ENCODE results near the gene NLRP7. TPM values are rescaled to one million over a fixed set of nuclear protein-coding genes. Genes with fewer than 3 reads are reported as not detected.

NLRP7 gene
- total and polyA plus RNA-seq, 2 of the 4 experiments (the other 2 are of a cell fraction): not detected

- no peaks in the 10 kb centered on the region for H3K79me1 ChIP-seq (ENCODE audit: low read depth in 1 of 2, low read length in 2 of 2)
- in situ Hi-C loops (cut with MboI; ENCODE audit: low sequenced_read_pairs): no loop called here
- no peak overlapping the region for H2AK9ac ChIP-seq (replicated peaks; ENCODE audit: low read depth, low read length, poor library complexity)
- H2BK120ac ChIP-seq (ENCODE audit: low read depth, low read length): no peak overlapping the region
- intact Hi-C loops (cut with micrococcal nuclease): no loop called here
- no peak overlapping the region for H4K5ac ChIP-seq (ENCODE audit: low read depth, low read length)
- H2AFZ ChIP-seq (replicated peaks; ENCODE audit: low read length, poor library complexity): no peak overlapping the region
- no peak overlapping the region for H2BK5ac ChIP-seq (ENCODE audit: low read depth, low read length, poor library complexity, severe bottlenecking)
- no peak overlapping the region for H3K14ac ChIP-seq (replicated peaks; ENCODE audit: low read depth, low read length)
- no peak overlapping the region for H4K8ac ChIP-seq (ENCODE audit: low read depth in 2 of 2, low read length in 2 of 2)
- H3K9ac ChIP-seq (ENCODE audit: low read depth, low read length): no peak overlapping the region
- dilution Hi-C loops (cut with HindIII; ENCODE audit: low sequenced_read_pairs, unreplicated experiment): no loop called here
- TF ChIP-seq BHLHE40 (IDR thresholded peaks at IDR 0.05; ENCODE audit: low read depth, low read length): no peak
- TF ChIP-seq CHD1 (IDR thresholded peaks at IDR 0.05; ENCODE audit: low read depth, low read length): no peak
- TF ChIP-seq RFX5 (IDR thresholded peaks at IDR 0.05; ENCODE audit: low read depth, low read length): no peak
- TF ChIP-seq RCOR1 (IDR thresholded peaks at IDR 0.05; ENCODE audit: insufficient replicate concordance, low read length): no peak
- no peak for TF ChIP-seq POLR2A (IDR thresholded peaks at IDR 0.05; ENCODE audit: low read depth, low read length)
- no peak for TF ChIP-seq MAFK (IDR thresholded peaks at IDR 0.05; ENCODE audit: low read depth, low read length)
- TF ChIP-seq, protein P1, sequence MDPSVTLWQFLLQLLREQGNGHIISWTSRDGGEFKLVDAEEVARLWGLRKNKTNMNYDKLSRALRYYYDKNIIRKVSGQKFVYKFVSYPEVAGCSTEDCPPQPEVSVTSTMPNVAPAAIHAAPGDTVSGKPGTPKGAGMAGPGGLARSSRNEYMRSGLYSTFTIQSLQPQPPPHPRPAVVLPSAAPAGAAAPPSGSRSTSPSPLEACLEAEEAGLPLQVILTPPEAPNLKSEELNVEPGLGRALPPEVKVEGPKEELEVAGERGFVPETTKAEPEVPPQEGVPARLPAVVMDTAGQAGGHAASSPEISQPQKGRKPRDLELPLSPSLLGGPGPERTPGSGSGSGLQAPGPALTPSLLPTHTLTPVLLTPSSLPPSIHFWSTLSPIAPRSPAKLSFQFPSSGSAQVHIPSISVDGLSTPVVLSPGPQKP (IDR thresholded peaks at IDR 0.05; ENCODE audit: borderline replicate concordance, low read depth, low read length): no peak
- TF ChIP-seq FOS (IDR thresholded peaks at IDR 0.05; ENCODE audit: low read depth, low read length): no peak
- no peak for TF ChIP-seq CEBPB (IDR thresholded peaks at IDR 0.05; ENCODE audit: low read depth, low read length)
- no peak for TF ChIP-seq NFE2L2 (IDR thresholded peaks at IDR 0.05; ENCODE audit: low read depth, low read length)
- no peak for TF ChIP-seq SMC3 (IDR thresholded peaks at IDR 0.05; ENCODE audit: low read depth, low read length)
- no peak for TF ChIP-seq MAZ (IDR thresholded peaks at IDR 0.05; ENCODE audit: borderline replicate concordance, low read depth, low read length)
- no peak overlapping the region for H3K18ac ChIP-seq (ENCODE audit: low read depth, low read length)
- H3K9me1 ChIP-seq (ENCODE audit: insufficient read depth, low read length): no peaks in the 10 kb centered on the region
- H3K56ac ChIP-seq (ENCODE audit: extremely low read depth, insufficient read depth, low read length): no peak overlapping the region
- H2BK20ac ChIP-seq (ENCODE audit: low read depth, low read length): no peak overlapping the region
- H4K20me1 ChIP-seq (ENCODE audit: insufficient read depth, low read length): no peaks in the 10 kb centered on the region
- H3K4me1 ChIP-seq (ENCODE audit: control insufficient read depth, insufficient read depth, low read length): no peaks in the 10 kb centered on the region
- DNase-seq: no peak
- H3K36me3 ChIP-seq (ENCODE audit: control insufficient read depth, insufficient read depth, low read length): no peaks in the 10 kb centered on the region
- peaks cover 25% of the 10 kb centered on the region for H3K9me3 ChIP-seq (ENCODE audit: control insufficient read depth, insufficient read depth, low read length)
- no peak overlapping the region for H2BK15ac ChIP-seq (ENCODE audit: low read depth, low read length)
- ChIA-PET POLR2A (ENCODE audit: unreplicated experiment) (no interaction called here), CTCF (no interaction called here)
- no peak overlapping the region for H3K27ac ChIP-seq (ENCODE audit: insufficient read depth, low read length)
- H3K4ac ChIP-seq (ENCODE audit: low read depth, low read length): no peak overlapping the region
- no peak overlapping the region for H3K4me3 ChIP-seq (ENCODE audit: insufficient read depth, low read depth, low read length)
- H3K27me3 ChIP-seq (ENCODE audit: control insufficient read depth, insufficient read depth, low read length): no peaks in the 10 kb centered on the region
- no CpG with 5 or more reads among the region's 7 CpGs for WGBS, 2 experiments (ENCODE audit: extremely low coverage in 2 of 2, insufficient read length in 1 of 2)
- BruUV-seq (replicated peaks): no TSS peak
- no peak overlapping the region for H3K23ac ChIP-seq (ENCODE audit: low read depth, low read length)
- ATAC-seq (ENCODE audit: low read depth): no peak
- no peak overlapping the region for H3K4me2 ChIP-seq (ENCODE audit: low read depth, low read length)
- no peak overlapping the region for H4K91ac ChIP-seq (ENCODE audit: insufficient read depth, low read depth, low read length)
- H2AK5ac ChIP-seq (ENCODE audit: low read depth, low read length): no peak overlapping the region
Observed at GRCh38 chr19:54882758-54883157, 64.6 kb downstream of the NLRP7 start.

Data from IMR-90 (cell line).